HepG2 (cell line): Measurements from ENCODE around the gene RBBP9. TPM values are rescaled to one million over a fixed set of nuclear protein-coding genes. Genes with fewer than 3 reads are reported as not detected.
A peak's percentile ranks its signal among the peaks of the same experiment; 100 is the strongest.

Experiments used
- EEA1 ChIP-seq: sonication (generic); formaldehyde crosslinking; IDR thresholded peaks from 2 replicates; pipeline ENCODE4 v1.5.1; 2020; ENCODE audit warnings: mild to moderate bottlenecking, missing genetic modification reagents, borderline replicate concordance
- MAFG ChIP-seq: sonication (generic); formaldehyde crosslinking; IDR thresholded peaks from 2 replicates; pipeline ENCODE4 v1.5.1; 2020; ENCODE audit warnings: mild to moderate bottlenecking, missing genetic modification reagents
- MYC ChIP-seq: sonication (generic); formaldehyde crosslinking; IDR thresholded peaks from 2 replicates; pipeline ENCODE4 v1.9.0; 2021; ENCODE audit warnings: missing genetic modification reagents, borderline replicate concordance
- NFKBIZ ChIP-seq: IDR thresholded peaks from 2 replicates; pipeline ENCODE4 v1.6.1; 2018; ENCODE audit warnings: missing genetic modification reagents, missing compliant biosample characterization
- NPAS2 ChIP-seq: sonication (generic); formaldehyde crosslinking; IDR thresholded peaks from 2 replicates; pipeline ENCODE4 v1.8.0; 2022; ENCODE audit warnings: mild to moderate bottlenecking, missing genetic modification reagents, borderline replicate concordance
- NR2F2 ChIP-seq: IDR thresholded peaks from 2 replicates; pipeline ENCODE4 v1.6.1; 2012; ENCODE audit warnings: low read depth, inconsistent platforms, borderline replicate concordance
- ZBTB4 ChIP-seq: sonication (generic); formaldehyde crosslinking; IDR thresholded peaks from 2 replicates; pipeline ENCODE4 v1.4.0; 2020; ENCODE audit warnings: missing genetic modification reagents, mild to moderate bottlenecking, borderline replicate concordance
- ZNF251 ChIP-seq: sonication (generic); formaldehyde crosslinking; IDR thresholded peaks from 2 replicates; pipeline ENCODE4 v1.9.0; 2021; ENCODE audit warnings: mild to moderate bottlenecking, missing genetic modification reagents
- ZNF263 ChIP-seq: sonication (generic); formaldehyde crosslinking; IDR thresholded peaks from 2 replicates; pipeline ENCODE4 v1.4.0; 2020; ENCODE audit warnings: missing genetic modification reagents
- ZNF430 ChIP-seq: sonication (generic); formaldehyde crosslinking; IDR thresholded peaks from 2 replicates; pipeline ENCODE4 v1.9.0; 2021; ENCODE audit warnings: mild to moderate bottlenecking, missing genetic modification reagents
- ZNF7 ChIP-seq: IDR thresholded peaks from 2 replicates; pipeline ENCODE4 v1.6.1; 2016; ENCODE audit warnings: missing biosample characterization, missing genetic modification reagents
- ZNF740 ChIP-seq: sonication (generic); formaldehyde crosslinking; IDR thresholded peaks from 2 replicates; pipeline ENCODE4 v1.4.0; 2020; ENCODE audit warnings: missing genetic modification reagents
- polyA plus RNA-seq, 8 experiments: library from polyadenylated mRNA; depleted of rRNA in 3 of 8; stranded (reverse) in 7 of 8; unstranded in 1 of 8; fragments of >200 nt; fragmentation: Illumina TruSeq in 4 of 8; extraction: Trizol in 4 of 8; gene quantifications; 2 replicates each; pipeline versions ENCODE4 v1.2.1 to v1.2.3, GENCODE V29; 2011 to 2016; ENCODE audit warnings: low read depth in 4 of 8, missing spikeins in 1 of 8, mixed read lengths in 1 of 8; ENCODE audit not compliant: insufficient read depth in 1 of 8
- total RNA-seq, 5 experiments: library from RNA; depleted of rRNA; stranded (reverse); fragments of >200 nt; fragmentation: Illumina TruSeq; extraction: Trizol; gene quantifications; 2 replicates each; pipeline ENCODE4 v1.2.3, GENCODE V29; 2016; ENCODE audit warnings: low read depth in 1 of 5
- TF ChIP-seq, protein P1 (sequence below): sonication (generic); formaldehyde crosslinking; IDR thresholded peaks from 2 replicates; pipeline ENCODE4 v1.5.0; 2020; ENCODE audit warnings: mild to moderate bottlenecking, missing genetic modification reagents
- TF ChIP-seq, protein P2 (sequence below): IDR thresholded peaks from 2 replicates; pipeline ENCODE4 v1.6.1; 2016; ENCODE audit warnings: low read depth, missing genetic modification reagents, missing compliant biosample characterization
- TF ChIP-seq, protein P3 (sequence below): sonication (generic); formaldehyde crosslinking; IDR thresholded peaks from 2 replicates; pipeline ENCODE4 v1.5.1; 2020; ENCODE audit warnings: missing genetic modification reagents, mild to moderate bottlenecking, borderline replicate concordance

The RBBP9 gene
- total and polyA plus RNA-seq, 2 of the 13 experiments (the other 11 are each of a cell fraction or from before 2014, with no cell fraction given): 28.0 to 56.3 TPM

DNA sequence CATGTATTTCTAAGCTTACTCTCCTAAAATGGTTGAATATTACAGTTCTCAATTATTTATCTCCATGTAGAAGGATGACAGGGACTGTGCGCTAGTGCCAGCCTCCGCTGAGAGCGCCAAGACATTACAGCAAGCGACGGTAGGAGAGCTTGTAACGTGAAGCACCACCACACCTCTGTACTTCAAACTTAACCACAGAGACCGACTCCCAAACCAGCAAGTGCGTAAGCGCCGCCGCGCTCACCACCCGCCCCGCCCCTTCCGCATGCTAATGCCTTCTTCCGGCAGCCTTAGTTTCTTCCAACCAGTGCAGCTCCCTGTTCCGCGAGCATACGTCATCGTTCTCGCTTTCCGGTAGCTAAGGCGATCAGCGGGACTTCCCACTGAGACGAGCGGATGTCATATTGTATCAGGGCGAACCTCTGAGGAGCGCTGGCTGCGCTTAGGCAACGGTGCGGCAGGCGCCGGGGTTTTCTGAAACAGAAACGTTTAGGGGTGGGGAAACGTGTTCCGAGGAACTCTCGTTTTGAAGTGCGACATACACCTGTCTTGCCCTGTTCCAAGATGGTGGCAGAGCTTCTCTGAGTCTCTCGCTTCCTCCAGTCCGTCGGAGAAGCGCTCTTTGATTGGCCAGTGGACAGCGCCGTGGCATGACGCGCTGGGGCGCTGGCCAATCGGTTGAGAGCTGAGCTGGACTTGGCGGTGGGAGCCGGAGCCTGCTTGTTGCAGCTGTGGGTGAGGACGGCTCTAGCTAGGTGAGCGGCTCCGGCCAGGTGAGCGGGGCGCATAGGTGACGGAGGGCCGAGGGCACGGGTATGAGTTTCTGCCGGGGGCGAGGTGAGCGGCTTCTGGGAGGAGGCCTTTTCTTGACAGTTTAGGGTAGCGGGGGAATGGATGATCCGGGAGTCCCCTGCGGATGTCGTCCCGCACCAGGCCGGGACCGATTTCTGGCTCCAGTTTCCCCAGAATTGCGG lies 10.5 kb upstream of the RBBP9 start, which contains the start of gene SEC23B (continued):
- TF ChIP-seq ZBTB4 (CRISPR knock-in tag): peak; percentile 54; the same call in 1 of the 2 replicates
- TF ChIP-seq ZNF251 (CRISPR knock-in tag): peak; percentile 90; the same call in 1 of the 2 replicates
- TF ChIP-seq EEA1 (CRISPR knock-in tag): peak; percentile 71; the same call in 1 of the 2 replicates
- peak; percentile 44; the same call in 1 of the 2 replicates for TF ChIP-seq ZNF740 (CRISPR knock-in tag)
- TF ChIP-seq, protein P1, sequence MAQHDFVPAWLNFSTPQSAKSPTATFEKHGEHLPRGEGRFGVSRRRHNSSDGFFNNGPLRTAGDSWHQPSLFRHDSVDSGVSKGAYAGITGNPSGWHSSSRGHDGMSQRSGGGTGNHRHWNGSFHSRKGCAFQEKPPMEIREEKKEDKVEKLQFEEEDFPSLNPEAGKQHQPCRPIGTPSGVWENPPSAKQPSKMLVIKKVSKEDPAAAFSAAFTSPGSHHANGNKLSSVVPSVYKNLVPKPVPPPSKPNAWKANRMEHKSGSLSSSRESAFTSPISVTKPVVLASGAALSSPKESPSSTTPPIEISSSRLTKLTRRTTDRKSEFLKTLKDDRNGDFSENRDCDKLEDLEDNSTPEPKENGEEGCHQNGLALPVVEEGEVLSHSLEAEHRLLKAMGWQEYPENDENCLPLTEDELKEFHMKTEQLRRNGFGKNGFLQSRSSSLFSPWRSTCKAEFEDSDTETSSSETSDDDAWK (CRISPR knock-in tag): no peak
- no peak for TF ChIP-seq ZNF7 (CRISPR knock-in tag)
- peak; percentile 65 for TF ChIP-seq ZNF263 (CRISPR knock-in tag)
- peak; percentile 50; the same call in 1 of the 2 replicates for TF ChIP-seq NR2F2
- TF ChIP-seq MYC (CRISPR knock-in tag): peak; percentile 92
- TF ChIP-seq ZNF430 (CRISPR knock-in tag): peak; percentile 66; the same call in 1 of the 2 replicates
- peak; percentile 92 for TF ChIP-seq NFKBIZ (CRISPR knock-in tag)
- TF ChIP-seq, protein P2, sequence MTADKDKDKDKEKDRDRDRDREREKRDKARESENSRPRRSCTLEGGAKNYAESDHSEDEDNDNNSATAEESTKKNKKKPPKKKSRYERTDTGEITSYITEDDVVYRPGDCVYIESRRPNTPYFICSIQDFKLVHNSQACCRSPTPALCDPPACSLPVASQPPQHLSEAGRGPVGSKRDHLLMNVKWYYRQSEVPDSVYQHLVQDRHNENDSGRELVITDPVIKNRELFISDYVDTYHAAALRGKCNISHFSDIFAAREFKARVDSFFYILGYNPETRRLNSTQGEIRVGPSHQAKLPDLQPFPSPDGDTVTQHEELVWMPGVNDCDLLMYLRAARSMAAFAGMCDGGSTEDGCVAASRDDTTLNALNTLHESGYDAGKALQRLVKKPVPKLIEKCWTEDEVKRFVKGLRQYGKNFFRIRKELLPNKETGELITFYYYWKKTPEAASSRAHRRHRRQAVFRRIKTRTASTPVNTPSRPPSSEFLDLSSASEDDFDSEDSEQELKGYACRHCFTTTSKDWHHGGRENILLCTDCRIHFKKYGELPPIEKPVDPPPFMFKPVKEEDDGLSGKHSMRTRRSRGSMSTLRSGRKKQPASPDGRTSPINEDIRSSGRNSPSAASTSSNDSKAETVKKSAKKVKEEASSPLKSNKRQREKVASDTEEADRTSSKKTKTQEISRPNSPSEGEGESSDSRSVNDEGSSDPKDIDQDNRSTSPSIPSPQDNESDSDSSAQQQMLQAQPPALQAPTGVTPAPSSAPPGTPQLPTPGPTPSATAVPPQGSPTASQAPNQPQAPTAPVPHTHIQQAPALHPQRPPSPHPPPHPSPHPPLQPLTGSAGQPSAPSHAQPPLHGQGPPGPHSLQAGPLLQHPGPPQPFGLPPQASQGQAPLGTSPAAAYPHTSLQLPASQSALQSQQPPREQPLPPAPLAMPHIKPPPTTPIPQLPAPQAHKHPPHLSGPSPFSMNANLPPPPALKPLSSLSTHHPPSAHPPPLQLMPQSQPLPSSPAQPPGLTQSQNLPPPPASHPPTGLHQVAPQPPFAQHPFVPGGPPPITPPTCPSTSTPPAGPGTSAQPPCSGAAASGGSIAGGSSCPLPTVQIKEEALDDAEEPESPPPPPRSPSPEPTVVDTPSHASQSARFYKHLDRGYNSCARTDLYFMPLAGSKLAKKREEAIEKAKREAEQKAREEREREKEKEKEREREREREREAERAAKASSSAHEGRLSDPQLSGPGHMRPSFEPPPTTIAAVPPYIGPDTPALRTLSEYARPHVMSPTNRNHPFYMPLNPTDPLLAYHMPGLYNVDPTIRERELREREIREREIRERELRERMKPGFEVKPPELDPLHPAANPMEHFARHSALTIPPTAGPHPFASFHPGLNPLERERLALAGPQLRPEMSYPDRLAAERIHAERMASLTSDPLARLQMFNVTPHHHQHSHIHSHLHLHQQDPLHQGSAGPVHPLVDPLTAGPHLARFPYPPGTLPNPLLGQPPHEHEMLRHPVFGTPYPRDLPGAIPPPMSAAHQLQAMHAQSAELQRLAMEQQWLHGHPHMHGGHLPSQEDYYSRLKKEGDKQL (CRISPR knock-in tag): peak; percentile 65
- no peak for TF ChIP-seq MAFG (CRISPR knock-in tag)
- no peak for TF ChIP-seq NPAS2
- TF ChIP-seq, protein P3, sequence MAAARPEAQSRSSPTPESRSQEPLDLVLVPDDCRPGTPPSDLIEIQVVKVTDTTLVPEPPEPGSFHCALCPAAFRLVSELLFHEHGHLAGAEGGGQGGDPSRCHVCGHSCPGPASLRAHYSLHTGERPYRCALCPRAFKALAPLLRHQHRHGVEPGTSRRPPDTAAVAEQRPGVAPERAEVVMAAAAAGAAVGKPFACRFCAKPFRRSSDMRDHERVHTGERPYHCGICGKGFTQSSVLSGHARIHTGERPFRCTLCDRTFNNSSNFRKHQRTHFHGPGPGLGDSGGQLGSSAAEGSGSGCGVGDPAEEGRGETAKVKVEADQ (CRISPR knock-in tag): no peak
